IPS-18c (cell line): Measurements from ENCODE around the gene SERP2.

Experiments
- H3K4me3 ChIP-seq: 2 replicates; pipeline ENCODE4 v1.7.0; 2013; ENCODE audit warnings: low read depth, mild to moderate bottlenecking, low read length, moderate library complexity; ENCODE audit not compliant: insufficient read depth
- H3K9me3 ChIP-seq: one replicate; pipeline ENCODE4 v1.6.1; 2013; ENCODE audit warnings: mild to moderate bottlenecking, low read length, moderate library complexity; ENCODE audit not compliant: control insufficient read depth, insufficient read depth

Gene SERP2

DNA sequence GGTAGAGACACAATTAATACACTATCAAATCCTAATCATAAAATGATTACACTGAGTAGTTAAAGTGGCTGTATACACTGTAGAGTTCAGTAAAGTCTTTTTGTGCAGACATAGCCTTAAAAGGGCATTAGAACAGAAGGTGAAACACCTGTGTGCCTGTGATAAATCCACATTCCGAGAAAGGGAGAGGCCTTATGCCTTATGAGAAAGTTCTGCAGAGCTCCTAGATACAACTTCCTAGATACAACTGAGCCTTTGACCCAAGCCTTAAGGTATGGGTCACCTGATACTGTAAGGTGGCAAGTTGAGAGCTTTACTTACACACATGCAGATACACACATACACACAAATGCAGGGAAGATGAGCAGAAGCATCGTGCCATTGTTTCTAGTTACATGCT is 6.3 kb downstream of the SERP2 start:
- Histone ChIP-seq H3K4me3 (no peak overlapping the region), H3K9me3 (no peaks in the 10 kb centered on the region)

DNA sequence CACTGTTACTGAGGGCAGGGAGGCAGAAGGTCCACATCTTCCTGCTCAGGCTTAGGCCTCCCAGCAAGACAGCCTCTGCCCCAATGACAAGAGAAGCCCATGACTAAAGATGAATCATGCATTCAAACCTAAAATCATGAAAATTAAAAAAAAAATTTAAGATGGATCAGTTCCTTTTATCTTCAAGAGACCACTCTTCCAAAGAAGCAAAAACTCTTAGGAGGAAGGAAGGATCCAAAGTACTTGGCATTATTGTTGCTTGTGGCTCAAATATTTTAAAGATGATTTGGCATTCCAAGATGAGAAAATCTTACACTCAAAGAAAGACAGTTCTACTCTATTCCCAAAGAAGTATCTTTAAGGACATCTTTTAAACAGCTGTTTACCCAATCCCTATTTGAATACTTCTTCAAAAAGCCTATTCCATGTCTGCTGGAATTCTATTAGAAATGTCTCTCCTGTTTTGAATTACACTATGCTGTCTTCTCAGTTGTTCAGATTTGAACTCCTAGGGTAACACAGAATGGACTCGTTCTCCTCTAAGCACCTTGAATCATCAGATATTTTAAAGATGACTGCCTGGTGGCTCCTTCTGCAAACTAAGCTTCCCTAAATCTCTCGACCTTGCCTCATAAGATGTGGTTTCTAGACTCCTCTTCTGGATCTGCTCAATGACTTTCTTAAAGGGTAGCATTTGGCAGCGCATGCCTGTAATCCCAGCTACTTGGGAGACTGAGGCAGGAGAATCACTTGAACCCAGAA is 7.0 kb downstream of the SERP2 start:
- H3K4me3 ChIP-seq, result no peak overlapping the region
- H3K9me3 ChIP-seq, result no peaks in the 10 kb centered on the region

DNA sequence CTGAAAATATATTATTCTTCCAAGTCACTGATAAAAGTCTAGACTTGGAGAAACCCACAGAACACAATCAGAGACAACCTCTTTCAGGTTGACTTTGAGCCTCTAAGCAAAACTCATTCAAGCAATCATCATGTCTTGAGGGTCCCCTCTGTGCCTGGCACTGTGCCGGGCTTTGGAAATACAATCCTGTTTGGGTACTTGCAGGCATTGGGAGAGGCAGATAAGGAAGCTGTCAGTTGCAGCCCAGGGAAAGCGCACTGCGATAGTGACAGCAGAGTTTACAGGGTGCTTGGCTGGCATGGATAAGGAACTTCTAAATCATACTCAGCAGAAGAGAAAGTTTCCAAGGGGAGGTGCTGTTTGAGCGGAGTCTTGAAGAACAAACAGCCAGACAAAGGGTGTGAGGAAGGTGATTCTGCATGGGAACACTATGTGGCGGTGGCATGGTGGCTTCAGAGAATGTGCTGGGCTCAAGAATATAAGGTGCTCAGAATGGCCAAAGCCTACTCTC is 9.1 kb downstream of the SERP2 start:
- Histone ChIP-seq H3K4me3 (no peak overlapping the region), H3K9me3 (no peaks in the 10 kb centered on the region)

DNA sequence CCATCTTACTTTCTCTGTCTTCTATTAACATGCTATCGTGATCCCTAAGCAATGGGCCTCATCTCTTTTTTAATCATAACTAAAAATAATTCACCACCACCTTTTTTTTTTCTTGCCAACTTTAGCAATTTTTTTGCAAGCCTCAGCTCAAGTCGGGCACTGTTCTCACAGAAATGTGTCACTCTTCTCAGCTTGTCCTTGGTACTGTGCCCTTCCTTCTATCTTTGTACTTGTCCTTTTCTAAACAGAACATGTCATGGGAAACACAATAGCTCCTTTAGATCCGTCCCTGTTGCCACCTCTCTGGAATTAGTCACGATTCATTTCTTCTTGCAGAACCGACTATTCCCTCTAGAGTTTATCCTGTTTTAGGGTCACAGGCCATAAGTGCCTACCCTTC is 10.3 kb downstream of the SERP2 start:
- Histone ChIP-seq H3K4me3 (no peak overlapping the region), H3K9me3 (no peaks in the 10 kb centered on the region)

DNA sequence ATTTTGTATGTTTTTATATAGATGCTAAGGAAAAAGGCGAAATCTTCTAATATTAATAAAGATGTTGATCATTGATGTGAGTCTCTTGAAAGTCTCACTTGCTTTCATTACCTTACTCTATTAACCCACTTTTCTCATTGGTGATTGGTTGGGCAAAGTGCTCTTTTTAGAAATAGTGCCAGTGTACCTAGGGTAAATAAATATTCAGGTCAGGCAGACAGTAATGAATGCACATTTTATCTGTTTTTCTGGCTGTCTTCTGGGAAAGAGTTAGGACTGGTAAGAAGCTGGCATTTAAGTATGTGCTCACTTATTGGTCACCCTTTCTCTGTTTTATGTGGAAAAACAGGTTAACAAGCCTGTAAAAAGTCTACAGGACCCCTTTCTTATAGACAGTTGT is 11.2 kb downstream of the SERP2 start:
- H3K9me3 ChIP-seq, result no peaks in the 10 kb centered on the region
- H3K4me3 ChIP-seq, result no peak overlapping the region

DNA sequence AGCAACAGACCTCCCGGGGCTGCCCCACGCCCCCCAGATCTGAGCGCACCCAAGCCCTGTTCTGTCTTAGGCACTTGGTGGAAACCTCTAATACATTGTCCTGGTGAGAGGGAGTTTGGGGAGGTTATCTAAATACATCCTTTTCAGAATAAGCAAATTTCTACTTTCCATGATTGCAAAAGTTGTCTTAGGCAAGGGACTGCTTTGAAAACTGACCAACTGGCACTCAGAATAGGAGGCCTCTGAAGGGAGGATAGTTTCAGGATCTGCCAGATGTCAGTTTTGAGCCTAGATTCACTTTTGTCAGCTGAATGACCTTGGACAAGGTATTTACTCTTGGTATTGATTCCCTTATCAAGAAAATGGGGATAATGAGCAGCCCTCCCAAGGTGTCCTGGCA is 11.8 kb downstream of the SERP2 start:
- H3K9me3 ChIP-seq, result no peaks in the 10 kb centered on the region
- H3K4me3 ChIP-seq, result no peak overlapping the region

DNA sequence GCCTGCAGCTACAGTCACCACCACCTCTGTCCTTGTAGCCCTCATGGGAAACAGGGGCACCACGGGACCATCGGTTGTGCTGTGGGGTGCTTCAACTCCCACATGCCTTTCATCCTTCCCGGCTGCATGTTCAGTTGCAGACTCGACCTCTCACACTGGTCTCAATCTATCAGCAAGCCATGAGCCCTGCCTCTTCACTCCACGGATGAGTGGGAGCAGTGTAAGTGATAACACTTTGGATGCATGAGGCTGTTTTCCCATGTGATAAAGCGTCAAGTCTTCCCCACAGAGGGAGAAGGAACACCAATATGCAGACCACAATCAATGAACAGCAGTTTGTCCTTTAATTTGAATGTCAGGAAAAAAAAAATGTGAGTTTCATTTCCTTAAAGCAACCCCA is 12.2 kb downstream of the SERP2 start:
- no peaks in the 10 kb centered on the region for H3K9me3 ChIP-seq

DNA sequence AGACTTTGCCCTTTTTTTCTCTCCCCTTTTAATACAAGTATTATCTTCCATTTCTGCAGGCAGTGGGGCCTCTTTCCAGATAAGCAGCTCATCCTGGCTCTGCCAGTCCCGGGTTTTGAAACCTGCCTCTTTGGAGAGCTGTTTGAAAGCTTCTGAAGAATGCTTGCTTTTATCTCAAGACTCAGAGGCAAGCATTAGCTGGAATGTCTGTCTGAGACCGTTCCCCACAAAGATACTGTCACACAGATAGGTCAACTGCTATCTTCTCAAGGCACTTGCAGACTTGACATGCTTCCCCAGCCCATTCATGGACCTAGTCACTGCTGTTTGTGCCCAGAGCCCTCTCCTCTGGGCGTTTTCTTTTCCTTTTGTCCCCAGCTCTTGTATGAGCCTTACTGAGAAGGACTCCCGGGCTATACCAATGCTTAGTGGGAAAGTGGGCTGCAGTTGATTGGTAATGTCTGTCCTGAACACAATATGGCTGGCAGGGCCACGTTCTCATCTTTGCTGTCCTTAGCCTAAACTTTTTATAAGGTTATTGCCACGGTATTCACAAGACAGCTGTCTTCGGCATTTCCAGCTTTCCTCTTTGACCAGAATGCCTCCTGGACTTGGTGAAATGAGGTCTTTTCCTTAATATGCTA is 13.4 kb downstream of the SERP2 start:
- H3K4me3 ChIP-seq, result no peak overlapping the region
- no peaks in the 10 kb centered on the region for H3K9me3 ChIP-seq

More for the DNA sequence above, 12.2 kb downstream of the SERP2 start:
- H3K4me3 ChIP-seq, result no peak overlapping the region

DNA sequence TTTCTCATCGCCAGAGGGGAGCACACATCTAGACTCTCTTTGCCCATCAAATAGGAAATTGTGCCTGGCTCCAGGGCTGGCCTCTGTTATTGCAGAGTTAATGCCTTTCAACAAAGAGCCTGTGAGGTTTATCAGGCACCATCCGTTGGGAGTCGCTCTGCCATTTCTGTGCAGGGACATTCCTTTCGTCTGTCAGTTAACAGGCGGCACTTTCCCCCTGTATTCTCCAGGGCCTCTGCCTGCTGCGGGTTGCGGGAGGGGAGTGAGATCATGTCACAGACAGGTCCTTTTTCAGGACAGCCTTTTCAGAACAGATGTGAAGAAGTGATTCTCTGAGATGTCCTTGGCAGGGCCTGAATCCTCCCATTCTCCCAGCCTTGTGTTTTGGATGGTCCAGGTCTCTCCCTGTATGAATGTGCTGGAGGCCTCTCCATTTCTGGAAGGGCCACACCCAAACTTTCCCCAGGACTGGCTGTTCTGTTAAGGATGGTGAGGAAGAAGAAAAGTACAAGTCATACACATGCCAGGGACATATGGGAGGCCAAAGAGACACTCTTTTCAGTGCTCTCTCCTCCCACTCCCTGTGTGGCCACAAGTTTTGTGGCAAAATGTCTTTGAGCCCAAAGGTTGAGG is 14.9 kb downstream of the SERP2 start:
- Histone ChIP-seq H3K9me3 (no peaks in the 10 kb centered on the region), H3K4me3 (no peak overlapping the region)

DNA sequence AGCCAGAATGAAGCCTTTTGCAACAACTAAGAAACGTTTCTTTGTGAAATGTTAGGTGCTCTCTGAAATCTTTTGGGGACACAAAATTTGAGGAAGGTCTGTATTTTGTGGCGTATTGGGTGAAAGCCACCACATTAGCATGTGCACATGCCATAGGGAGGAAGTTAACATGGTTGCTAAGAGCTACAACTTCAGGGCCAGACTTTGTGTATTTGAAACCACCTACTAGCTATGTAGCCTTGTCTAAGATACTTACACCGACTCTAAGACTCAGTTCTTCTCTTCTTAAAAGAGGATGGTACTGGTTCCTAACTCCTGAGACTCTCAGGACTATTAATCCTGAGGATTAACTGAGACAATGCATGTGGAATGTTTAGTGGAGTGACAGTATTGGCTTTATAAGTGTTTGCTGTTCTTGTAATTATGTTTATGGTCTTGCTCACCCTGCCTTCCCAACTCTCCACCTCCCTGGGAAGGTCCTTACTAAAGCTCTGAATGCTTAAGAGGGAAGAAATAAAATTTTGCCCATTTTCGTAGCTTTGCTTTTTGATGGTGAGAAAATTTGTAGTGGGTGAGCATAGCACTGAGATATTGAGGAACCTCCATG is 15.5 kb downstream of the SERP2 start:
- H3K4me3 ChIP-seq, result no peak overlapping the region
- no peaks in the 10 kb centered on the region for H3K9me3 ChIP-seq

DNA sequence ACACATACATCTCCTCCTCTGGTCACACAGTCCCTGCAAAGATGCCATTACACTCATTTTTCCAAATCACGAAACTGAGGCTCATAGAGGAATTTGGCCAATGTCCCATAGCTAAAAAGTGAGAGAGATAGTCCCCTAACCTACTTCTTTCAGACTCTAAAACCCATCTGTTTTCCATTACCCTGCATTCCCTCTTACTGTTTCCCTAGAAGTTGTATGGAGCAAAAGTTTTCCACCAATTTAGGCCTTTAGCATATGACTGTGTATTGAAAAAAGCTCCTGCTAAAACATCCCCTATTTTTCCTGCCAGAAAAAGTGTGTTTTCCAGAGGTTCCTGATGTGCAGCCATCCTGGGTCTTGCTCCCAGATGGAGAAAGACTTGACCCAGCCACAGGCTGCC is 16.3 kb downstream of the SERP2 start:
- no peak overlapping the region for H3K4me3 ChIP-seq
- H3K9me3 ChIP-seq, result no peaks in the 10 kb centered on the region

DNA sequence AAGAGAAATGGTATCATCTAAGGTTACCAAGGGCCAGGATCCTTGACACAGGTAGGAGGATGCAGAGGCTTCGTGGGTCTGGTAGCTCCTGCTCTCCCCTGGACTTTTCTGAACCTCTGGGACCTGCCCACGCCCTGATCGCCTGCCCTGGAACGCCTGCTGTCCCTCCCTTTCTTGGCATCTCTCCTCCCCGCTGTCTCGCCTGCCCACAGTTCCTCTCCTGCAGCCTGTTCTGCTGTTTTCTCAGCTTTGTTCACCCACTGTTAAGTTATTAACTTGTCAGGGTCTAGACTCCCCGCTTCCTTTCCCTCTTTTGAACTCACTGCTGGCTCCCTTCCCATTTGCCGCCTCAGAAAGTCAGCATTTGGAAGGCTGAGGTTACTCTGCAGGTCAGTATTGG is 19.8 kb downstream of the SERP2 start:
- Histone ChIP-seq H3K4me3 (no peak overlapping the region), H3K9me3 (no peaks in the 10 kb centered on the region)

DNA sequence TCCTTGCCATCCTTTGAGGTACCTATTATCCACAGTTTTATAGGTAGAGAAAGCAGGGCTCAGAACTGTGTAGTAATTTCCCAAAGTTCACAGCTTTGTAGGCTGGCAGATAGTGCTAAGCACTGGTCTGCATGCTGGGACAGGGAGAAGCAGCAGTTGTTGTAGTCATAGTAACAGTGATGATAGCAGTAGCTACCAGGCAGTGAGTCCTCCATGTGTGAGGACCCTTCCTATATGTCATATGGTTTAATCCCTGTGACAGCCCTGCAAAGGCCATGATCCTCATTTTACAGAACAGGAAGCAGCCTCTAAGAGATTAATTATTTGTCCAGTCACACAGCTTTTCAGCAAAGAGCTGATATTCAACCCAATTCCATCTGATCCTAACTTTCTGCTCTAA is 21.0 kb downstream of the SERP2 start:
- Histone ChIP-seq H3K9me3 (no peaks in the 10 kb centered on the region), H3K4me3 (no peak overlapping the region)

DNA sequence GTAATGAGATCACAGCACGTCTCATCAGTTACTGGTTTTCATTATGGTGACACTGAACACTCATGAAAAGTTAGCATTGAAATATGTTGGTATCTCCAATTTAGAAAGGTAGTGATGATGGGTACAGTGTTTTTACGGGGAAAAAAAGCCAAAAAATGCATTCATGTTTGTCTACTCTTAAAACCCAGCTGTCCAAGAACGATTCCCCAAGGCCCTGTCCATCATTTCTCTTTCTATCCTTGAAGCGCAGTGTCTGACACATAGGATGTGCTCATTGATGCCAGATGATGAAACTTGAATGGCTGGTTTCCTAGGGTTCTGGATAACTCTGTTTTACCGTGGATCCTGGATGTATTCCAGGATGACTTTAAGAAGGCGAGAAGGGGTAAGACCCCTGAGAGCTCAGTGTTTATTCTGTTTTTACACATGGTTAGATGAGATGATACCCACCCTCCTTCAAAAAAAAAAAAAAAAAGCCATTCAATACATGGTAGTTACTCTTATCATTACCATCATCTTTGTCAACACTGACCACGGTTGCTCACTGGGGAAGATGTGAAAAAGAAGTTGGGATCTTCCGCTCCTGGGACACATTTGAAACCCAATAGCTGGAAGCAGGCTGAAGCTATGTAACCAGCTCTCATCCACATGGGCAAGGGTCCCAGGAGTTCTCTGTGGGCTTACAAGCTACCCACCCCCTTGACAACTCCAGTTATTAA is 22.5 kb downstream of the SERP2 start:
- H3K4me3 ChIP-seq, result no peak overlapping the region
- H3K9me3 ChIP-seq, result no peaks in the 10 kb centered on the region

DNA sequence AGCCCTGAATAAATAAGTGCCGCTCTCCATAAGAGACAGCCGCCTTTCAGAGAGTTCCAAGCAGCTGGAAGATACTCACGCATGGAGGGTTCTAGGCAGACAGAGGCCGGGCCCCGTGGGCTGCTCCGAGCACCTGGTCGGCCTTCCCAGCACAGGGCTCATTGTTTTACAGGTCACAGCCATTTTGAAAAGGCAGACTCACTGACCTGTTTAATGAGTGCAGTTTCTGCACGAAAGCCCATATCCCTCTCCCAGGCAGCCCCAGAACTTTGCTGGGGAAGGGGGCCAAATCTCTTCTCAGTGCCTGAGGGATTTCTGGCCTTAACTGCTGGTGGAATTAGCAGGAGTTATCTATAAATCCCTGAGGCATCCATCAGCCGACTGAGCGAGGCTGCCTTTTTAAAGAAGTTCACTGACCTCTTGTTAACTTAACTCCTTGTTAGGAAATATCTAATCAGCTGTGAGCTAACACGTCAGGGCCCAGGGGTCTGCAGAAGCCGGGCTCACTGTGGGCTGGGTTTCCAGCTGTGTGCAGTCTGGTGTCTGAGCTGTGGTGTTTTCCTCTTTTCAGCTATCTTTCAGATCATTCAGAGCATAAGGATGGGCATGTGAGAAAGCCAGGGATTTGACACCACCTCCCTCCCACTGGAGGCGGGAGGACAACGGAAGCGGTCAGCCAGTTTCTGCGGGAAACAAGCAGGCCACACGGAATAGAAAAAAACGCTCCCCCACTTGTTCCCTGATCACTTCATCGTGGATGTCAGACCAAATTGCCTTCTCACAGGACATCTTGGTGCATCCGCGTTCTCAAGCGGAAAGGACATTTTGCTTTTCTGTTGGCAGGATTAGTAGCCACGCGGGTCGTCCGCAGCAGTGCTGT is 23.3 kb downstream of the SERP2 start:
- Histone ChIP-seq H3K4me3 (no peak overlapping the region), H3K9me3 (no peaks in the 10 kb centered on the region)

DNA sequence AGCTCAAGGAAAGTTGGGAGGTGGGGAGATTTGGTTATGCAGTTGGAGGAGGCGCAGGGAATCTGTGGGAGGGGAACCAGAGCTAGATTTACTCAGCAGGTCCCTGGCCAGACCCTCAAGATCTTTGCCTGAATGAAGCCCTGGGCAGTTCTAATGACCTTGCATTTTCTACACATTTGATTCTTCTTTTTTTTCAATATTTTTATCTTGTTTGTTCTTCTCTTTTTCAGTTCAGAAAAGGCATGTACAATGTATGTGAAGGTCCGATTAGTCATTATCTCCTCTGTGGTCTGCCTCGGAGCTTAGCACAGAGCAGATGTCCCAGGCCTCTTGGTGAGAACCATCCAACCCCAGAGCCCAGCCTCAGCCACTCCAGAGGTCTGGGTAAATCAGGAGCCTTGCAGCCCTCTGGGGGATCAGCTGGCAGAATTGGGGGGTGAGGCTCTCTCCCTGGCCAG is 24.2 kb downstream of the SERP2 start:
- H3K4me3 ChIP-seq, result no peak overlapping the region
- no peaks in the 10 kb centered on the region for H3K9me3 ChIP-seq
